NOMO-1 treated with dmso at 0.1 percent for 144 hours (cell line): ENCODE results near the gene KDM4F.
"Not testable (repeated sequence)": the region's sequence is repeated elsewhere in the genome, so short reads cannot be mapped to it uniquely, and the experiment has no call there.

ENCODE experiments used
- DNase-seq: peaks from one replicate; lab custom pipeline; 2025; ENCODE audit not compliant: unreplicated experiment; lab: John Stamatoyannopoulos, UW

KDM4F gene

DNA sequence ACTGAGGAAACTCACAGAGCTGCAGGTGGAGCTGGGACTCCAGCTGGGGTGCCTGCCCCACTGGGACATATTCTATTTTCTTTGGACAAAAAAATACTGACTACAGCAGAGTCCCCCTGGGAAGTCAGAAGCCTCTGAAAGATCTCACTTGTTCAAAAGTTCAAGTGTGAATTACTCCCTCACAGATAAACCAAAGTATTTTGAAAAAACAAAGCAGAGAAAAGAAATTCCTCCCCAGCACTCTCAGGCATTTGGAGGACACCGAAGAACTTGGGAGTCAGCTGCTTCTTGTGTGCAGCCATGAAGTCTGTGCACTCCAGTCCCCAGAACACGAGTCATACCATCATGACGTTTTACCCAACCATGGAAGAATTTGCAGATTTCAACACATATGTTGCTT lies at the start of gene KDM4F:
TSS of gene KDM4F (plus strand) at position 301 of the 400 bp plus-strand sequence.
- DNase-seq: not testable (repeated sequence)

DNA sequence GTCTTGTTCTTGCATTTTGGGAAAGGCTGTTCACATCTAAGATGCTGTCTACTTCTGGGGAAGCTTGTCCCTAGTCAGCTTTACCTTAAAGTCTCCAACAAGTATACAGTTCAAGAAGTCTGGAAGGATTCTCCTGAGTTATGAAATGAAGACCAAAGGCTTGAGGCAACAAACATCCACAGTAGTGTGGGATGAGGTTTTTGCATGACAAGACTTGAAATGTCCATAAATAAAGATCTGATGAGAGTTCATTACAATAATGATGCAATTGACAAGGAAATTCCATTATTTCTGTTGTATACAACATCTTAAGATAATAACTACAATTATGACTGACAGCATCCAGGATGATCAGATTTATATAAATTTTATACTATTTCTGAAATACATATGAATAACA lies 45.5 kb upstream of the KDM4F start:
- DNase-seq: no peak

DNA sequence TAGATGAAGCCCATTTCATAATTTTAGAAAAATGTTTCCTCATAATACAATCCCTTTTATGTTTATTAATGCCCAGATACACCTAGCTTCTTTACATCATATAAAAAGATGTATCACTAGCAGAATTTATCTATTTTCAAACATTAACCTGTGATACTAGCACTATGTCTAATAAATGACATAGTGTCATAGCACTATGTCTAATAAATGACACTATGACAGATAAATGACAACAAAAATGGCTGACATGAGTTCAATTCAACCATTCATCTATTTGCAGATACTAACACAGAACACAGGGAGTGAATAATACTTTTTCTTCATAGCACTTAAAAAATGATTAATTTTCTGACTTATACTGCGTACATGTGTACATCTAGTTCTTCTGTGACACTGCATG lies 43.6 kb upstream of the KDM4F start:
- DNase-seq: no peak

DNA sequence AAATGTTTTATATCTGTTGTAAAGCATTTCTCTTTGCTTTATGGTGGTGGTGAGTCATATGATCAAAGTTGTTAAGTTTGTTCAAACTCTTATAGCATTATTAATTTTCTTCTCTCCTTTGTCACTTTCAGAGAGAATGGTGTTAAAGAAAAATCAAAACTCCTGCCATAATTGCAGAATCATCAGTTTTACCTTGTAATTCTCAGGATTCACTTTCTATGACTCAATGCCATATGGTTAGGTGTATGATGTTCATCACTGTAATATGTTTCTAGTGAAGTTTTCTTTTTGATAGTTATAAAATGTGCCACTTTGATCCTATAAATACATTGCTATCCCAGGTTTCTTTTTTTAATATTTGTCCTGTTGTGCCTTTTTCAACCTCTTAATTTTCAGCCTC lies 37.8 kb upstream of the KDM4F start:
- no peak for DNase-seq

DNA sequence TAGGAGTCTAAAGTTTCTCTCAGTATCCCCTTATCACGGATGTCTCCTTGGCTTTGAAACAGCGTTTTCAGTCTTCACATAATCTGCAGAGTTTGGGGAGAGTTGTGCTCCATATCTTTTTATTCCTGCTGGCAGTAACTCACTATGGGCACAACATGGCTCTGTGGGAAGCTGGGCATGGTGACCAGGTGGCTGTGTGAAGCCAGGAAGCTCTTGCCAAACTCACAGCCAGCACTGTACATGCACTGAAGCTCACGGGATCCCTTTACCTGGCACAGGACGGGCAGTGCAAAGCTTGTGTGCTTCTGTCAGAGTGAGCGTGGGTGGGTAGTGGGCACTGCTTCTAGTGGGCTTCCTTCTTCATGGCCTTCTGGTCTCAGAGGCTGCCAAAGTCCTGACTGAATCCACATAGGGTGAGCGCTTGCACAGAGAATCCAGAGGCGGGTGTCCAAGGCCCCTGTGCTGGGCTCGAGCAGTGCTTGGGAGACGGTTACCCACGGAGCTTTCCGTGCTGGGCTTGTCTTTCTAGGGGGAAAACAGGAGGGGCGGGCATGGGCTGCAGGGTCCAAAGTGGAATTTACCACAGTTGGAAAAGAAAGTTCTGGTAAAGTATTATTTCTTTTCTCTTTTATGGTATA lies 34.9 kb upstream of the KDM4F start:
- DNase-seq: no peak

DNA sequence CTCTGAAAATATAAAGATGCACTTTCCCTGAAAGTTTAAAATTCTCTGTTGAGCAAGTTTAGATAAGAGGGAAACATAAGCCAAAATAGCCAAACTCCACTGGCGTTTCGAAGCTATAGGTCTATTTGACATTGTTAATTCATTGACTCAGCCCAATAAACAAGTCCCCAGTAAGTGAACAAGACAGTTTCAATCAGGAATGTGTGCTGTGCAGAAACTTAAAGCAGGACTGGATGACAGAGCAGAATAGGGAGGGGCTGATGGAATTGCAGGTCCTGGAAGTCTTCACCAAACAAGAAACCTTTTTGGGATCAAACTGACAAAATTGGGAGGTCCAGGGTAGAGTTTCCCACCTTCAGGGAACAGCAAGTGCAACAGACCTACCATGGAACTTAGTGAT lies 33.1 kb upstream of the KDM4F start:
- no peak for DNase-seq

DNA sequence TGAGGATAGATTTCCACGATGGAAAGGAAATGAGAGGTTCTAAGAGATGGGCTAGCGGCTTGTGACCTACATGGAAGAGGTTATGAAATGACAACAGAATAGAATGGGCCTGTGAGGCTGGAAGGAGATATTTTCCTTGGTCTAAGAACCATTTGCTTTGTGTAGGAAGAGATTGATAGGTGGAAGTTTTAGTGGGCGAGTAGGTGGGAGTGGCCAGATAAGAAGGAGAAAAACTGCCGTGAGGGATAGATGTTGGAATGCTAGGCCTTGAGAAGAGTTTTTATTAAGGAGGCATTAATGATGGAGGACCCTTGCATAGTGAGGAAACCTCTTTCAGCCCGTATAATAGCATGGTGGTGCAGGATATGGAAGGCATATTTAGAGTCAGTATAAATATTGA lies 27.8 kb upstream of the KDM4F start:
- DNase-seq: not testable (repeated sequence)

DNA sequence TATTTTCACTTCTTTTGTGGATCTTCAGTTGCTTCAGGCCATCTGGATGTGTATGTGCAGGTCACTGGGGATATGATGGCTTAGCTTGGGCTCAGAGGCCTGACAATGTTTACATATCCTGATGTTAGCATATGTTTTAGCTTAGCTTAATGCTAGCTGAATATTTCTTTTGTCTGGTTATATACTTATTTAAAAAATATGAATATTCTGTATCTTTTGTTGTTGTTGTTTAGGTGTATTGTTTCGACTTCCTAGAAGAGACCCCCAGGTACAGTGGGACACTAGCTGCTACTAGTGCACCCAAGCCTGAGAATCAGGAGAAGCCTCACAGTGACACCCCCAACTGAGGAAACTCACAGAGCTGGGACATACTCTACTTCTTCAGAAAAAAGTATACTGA lies 24.3 kb upstream of the KDM4F start, which contains the start of gene KDM4E:
TSS of gene KDM4E (plus strand) at position 301 of the 400 bp plus-strand sequence. CDS start 300 bp downstream, outside the sequence.
- DNase-seq: no peak

GRCh38 chr11:95025594-95025993 lies 23.6 kb upstream of the KDM4F start:
- DNase-seq: not testable (repeated sequence)

DNA sequence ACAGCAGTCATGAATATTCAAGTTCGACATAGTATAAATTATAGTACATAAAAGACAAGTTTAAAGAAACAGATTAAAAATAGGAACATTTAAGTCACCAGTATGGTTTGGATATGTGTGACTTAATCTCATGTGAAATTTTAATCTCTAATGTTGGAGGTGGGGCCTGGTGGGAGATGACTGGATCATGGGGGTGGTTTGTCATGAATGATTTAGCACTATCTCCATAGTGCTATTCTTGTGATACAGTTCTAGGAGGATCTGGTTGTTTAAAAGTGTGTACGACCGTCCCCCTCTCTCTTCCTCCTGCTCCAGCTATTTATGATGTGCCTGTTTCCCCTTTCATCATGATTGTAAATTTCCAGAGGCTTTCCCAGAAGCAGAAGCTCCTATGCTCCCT lies 20.9 kb upstream of the KDM4F start:
- DNase-seq: no peak

DNA sequence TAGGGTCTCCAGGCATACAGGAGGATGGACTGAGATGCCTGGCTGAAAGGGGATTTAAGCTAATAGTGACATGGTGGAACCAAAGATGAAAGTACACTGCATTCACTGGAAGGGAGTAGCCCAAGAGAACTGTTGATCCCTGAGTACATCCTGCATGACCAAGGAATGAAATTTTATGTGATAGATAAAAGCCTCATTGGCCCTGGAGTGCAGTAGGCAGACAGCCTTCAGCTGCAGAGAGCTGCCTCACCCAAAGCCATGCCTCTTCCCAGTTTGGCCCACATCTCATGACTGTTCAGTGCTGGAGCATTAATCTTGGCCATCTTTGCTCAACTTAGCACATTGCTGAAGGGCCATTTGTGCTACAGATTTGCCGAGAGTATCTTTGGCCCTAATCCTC lies 16.2 kb upstream of the KDM4F start:
- no peak for DNase-seq

- DNase-seq: no peak
Measured at GRCh38 chr11:95035316-95035715, 13.9 kb upstream of the KDM4F start.

DNA sequence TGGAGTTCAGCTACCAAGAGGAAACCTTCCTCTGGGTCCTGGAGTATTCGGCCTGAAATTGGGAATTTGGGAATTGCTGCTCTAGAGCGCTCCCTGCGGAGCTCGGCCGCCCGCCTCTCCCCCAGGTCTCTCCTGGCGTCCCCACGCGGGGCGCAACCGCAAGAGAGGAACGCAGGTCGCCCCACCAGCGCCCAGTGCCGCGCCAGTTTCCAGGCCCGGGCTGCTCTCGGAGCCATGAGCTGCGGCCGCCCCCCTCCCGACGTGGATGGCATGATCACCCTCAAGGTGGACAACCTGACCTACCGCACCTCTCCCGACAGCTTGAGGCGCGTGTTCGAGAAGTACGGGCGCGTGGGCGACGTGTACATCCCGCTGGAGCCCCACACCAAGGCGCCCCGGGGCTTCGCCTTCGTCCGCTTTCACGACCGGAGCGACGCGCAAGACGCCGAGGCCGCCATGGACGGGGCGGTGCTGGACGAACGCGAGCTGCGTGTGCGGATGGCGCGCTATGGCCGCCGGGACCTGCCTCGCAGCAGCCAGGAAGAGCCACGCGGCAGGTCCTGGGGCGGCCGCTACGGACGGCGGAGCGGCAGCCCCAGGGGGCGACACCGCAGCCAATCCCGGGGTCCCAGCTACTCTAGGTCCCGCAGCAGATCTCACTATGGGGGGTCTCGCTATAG lies 11.7 kb upstream of the KDM4F start:
- not testable (repeated sequence) for DNase-seq

DNA sequence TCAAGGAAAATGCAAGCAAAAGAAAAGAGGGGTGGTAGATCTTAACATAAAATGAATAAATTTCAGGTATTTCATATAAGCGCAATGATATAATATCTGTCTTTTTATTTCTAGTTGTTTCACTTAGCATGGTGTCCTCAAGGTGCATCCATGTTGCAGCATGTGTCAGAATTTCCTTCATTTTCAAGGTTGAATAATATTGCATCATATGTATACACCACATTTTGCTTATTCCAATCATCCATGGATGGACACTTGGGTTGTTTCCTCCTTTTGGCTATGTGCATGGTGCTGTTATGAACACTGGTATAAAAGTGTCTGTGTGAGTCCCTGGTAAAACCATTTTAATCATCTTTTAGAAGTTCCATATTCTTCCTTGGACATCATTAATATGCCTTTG lies 7.0 kb upstream of the KDM4F start:
- DNase-seq: no peak

DNA sequence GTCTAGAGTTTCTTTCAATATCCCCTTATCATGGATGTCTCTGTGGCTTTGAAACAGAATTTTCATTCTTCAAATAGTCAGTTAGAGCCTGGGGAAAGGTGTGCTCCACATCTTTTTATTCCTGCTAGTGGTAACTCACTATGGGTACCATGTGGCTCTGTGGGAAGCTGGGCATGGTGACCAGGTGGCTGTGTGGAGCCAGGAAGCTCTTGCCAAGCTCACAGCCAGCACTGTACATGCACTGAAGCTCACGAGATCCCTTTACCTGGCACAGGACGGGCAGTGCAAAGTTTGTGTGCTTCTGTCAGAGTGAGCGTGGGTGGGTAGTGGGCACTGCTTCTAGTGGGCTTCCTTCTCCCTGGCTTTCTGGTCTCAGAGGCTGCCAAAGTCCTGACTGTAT lies 6.3 kb upstream of the KDM4F start:
- no peak for DNase-seq

- DNase-seq: no peak
Measured at GRCh38 chr11:95044010-95044409, 5.2 kb upstream of the KDM4F start.

GRCh38 chr11:95045812-95046211 lies 3.4 kb upstream of the KDM4F start:
- DNase-seq: no peak

DNA sequence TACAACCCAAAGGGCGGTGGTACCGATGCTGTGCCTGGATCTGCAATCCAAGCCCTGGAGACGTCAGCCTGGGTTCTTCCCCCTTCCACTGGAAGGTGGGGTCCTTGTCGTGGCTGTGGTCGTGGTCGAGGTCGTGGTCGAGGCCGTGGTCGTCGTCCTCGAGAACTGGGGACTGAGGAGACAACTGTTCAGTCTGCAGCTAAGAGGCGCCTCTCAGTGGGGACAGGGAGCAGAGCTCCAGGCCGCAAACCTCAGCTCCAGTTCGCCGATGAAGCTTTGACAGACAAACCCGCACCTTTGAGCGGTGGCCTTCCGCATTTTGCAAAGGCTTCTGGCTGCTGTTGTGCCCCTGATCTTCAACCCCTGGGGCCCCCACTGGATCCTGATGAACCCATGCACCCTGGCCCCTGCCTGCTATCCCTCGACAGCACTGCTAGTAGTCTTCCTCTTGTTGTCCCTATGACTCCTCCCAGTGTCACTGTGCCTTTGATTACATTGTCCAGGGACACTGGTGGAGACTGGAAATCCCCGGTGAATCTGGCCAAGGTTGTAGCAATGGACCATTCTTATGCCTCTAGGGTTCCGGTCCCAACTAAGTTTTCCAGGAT lies 1.5 kb downstream of the KDM4F start:
- DNase-seq: no peak

DNA sequence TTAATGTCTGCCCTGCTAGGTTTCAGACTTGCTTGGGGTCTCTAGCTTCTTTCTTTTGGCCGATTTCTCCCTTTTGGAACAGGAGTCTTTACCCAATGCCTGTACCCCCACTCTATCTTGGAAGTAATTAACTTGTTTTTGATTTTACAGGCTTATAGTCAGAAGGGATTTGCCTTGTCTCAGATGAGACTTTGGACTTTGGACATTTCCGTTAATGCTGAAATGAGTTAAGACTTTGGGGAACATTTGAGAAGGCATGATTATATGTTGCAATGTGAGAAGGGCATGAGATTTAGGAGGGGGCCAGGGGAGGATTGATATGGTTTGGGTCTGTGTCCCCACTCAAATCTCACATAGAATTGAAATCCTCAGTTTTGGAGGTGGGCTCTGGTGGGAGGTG lies 5.1 kb downstream of the KDM4F start:
- no peak for DNase-seq

DNA sequence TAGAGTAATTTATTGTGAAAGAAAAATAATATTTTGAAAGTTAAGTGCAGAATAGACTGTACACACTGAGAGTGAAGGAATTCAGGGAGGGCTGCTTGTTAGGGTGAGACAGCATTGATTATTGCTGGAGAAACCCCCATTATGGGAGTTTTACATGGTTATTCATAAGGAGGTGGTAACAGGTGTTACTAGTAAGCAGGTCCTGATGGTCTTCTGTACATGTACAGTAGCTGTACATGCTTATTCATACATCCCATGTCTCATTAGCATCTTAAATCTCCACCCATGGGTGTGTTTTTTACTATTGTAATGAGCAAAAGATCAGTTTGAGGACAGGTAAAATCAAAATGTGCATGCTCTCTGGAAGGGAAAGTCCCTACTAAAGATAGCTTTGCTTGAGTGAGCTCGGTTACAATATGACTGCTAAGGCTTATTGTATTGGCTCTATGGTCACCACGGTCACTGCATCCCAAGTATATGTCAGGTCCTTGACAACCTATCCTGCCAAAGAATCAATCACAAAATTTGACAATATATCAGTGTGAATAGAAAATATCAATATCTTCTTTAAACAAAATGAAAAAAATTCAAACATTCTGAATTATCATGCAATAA lies 6.2 kb downstream of the KDM4F start:
- no peak for DNase-seq

GRCh38 chr11:95057959-95058358 lies 8.7 kb downstream of the KDM4F start:
- no peak for DNase-seq

DNA sequence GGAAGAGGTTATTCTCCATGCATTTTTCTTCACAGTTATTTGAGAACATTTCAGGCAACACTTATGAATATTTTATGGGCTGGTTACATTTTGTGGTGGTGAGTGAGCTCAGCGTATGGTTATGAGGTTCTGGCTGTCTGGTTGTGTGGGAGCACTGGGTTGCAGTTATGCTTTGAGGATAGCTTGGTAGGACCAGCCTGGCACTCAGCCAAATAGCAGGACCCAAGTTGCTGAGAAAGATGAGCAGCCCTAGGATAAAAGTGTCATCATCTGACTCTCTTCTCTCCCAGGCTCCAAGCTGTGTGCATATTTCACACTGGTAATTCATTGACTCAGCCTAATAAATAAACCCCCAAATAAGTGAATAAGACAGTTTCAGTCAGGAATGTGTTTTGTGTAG lies 9.4 kb downstream of the KDM4F start:
- DNase-seq: no peak
